ENCODE results near the gene POU2F2.

- TF ChIP-seq EZH2 (IDR thresholded peaks at IDR 0.05): no peak
- TF ChIP-seq POLR2AphosphoS5 (IDR thresholded peaks at IDR 0.05; ENCODE audit: borderline replicate concordance, low read depth, low read length): no peak
Measured at GRCh38 chr19:42065051-42065450, 67.2 kb downstream of the POU2F2 start.
